ENCODE measurements around the gene MAP2K6. TPM values are rescaled to one million over a fixed set of nuclear protein-coding genes. Genes with fewer than 3 reads are reported as not detected.

MAP2K6 gene
- polyA plus RNA-seq, 3 donors: 19.6 to 24.9 (median 21.7) TPM

Other genes starting within 250 kb of the MAP2K6 start
- 1 to 10 TPM; 1.9 to 3.5 (median 2.8) TPM for gene ABCA10, start 185.9 kb upstream of the MAP2K6 start, polyA plus RNA-seq (ENCODE audit: insufficient read length in 3 of 3)
- gene ABCA5, start 87.6 kb upstream of the MAP2K6 start, polyA plus RNA-seq (ENCODE audit: insufficient read length in 3 of 3): 10 to 100 TPM; 19.8 to 33.3 (median 33.0) TPM